Mammary epithelial cell (primary cell): Measurements from ENCODE around the gene CDKAL1.

Experiments used
- CTCF ChIP-seq, 2 donors: IDR thresholded peaks in 1 of 2; conservative IDR thresholded peaks in 1 of 2; 2 replicates each; pipeline ENCODE4 v1.5.1; 2011 to 2012; ENCODE audit warnings: inconsistent platforms in 2 of 2, low read length in 2 of 2, mild to moderate bottlenecking in 2 of 2, control low read depth in 1 of 2, low read depth in 1 of 2; ENCODE audit not compliant: insufficient read depth in 1 of 2; ENCODE audit errors: extremely low read depth in 1 of 2
- EZH2 ChIP-seq: IDR thresholded peaks from 2 replicates; pipeline ENCODE4 v1.6.1; 2012; ENCODE audit warnings: low read length, inconsistent platforms, borderline replicate concordance

GRCh38 chr6:21214738-21215448, 680.6 kb downstream of the CDKAL1 start:
- no peak for TF ChIP-seq CTCF (conservative IDR thresholded peaks at IDR 0.05 in 1 of 2, IDR thresholded peaks at IDR 0.05 in 1 of 2; ENCODE audit: extremely low read depth in 1 of 2, insufficient read depth in 1 of 2, low read depth in 1 of 2, low read length in 2 of 2)
- no peak for TF ChIP-seq EZH2
